ENCODE results near the gene TBX15.

GRCh38 chr1:118970451-118970850 lies 17.7 kb downstream of the TBX15 start:
- TF ChIP-seq CTCF (conservative IDR thresholded peaks at IDR 0.05) (no peak), ZFX (IDR thresholded peaks at IDR 0.05) (no peak)
